ENCODE data around the gene RIOK3. TPM values are rescaled to one million over a fixed set of nuclear protein-coding genes. Genes with fewer than 3 reads are reported as not detected.
A peak's percentile ranks its signal among the peaks of the same experiment; 100 is the strongest.

Gene RIOK3
- total RNA-seq, 3 donors from 2014 or later (not counting 1 experiment from before 2014, with no cell fraction given), result 164 to 233 (median 182) TPM

DNA sequence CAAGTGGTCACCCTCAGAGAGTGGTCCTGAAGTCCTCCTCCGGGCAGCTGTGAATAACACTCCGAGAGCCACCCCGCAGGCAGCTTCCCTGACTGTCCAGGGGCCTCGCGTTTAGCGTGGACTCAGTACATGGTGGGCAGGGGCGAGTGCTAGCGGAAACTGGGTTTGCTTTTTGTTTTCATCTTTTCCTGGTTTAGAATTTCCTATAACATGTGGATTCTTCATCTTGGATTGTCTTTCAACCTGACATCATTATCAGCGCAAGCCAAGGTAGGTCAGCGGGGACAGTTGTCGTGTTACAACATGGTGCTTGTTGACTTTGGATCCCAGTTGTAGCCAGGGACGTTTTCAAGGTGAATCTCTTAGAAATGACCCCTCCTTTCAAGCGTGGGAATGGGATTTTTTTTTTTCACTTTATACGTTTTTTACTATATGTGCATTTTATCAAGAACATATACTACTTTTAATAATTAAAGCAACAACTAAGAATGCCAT lies 71.2 kb downstream of the RIOK3 start:
- Histone ChIP-seq H3K36me3 (ENCODE audit: control insufficient read depth, insufficient read depth, low read length) (peaks cover 87% of the 10 kb centered on the region), H3K9me3 (ENCODE audit: control insufficient read depth, insufficient read depth, low read length) (no peaks in the 10 kb centered on the region), H3K4me1 (ENCODE audit: control insufficient read depth, insufficient read depth, low read length) (peaks cover 7% of the 10 kb centered on the region), H3K4me3 (ENCODE audit: low read length) (no peak overlapping the region), H3K27me3 (ENCODE audit: control insufficient read depth, insufficient read depth, low read length) (no peaks in the 10 kb centered on the region), H3K27ac (ENCODE audit: low read length) (no peak overlapping the region)
- H3K4me1 Mint-ChIP-seq, result peaks cover 4 to 9% of the 10 kb centered on the region in 2 donors
- DNase-seq, result no peak
- H3K27me3 Mint-ChIP-seq (ENCODE audit: low read depth in 2 of 2), result no peaks in the 10 kb centered on the region
- 94% methylated on average over 14 of the region's 14 CpGs for WGBS (ENCODE audit: insufficient coverage)
- TF ChIP-seq, protein P1, sequence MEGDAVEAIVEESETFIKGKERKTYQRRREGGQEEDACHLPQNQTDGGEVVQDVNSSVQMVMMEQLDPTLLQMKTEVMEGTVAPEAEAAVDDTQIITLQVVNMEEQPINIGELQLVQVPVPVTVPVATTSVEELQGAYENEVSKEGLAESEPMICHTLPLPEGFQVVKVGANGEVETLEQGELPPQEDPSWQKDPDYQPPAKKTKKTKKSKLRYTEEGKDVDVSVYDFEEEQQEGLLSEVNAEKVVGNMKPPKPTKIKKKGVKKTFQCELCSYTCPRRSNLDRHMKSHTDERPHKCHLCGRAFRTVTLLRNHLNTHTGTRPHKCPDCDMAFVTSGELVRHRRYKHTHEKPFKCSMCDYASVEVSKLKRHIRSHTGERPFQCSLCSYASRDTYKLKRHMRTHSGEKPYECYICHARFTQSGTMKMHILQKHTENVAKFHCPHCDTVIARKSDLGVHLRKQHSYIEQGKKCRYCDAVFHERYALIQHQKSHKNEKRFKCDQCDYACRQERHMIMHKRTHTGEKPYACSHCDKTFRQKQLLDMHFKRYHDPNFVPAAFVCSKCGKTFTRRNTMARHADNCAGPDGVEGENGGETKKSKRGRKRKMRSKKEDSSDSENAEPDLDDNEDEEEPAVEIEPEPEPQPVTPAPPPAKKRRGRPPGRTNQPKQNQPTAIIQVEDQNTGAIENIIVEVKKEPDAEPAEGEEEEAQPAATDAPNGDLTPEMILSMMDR (IDR thresholded peaks at IDR 0.05), result no peak
- no peak overlapping the region for H3K4me3 Mint-ChIP-seq
- peaks cover 33% of the 10 kb centered on the region for H3K36me3 Mint-ChIP-seq
- ATAC-seq, result no peak
- no peaks in the 10 kb centered on the region for H3K9me3 Mint-ChIP-seq
- peak overlapping the region; percentile 64 to 72 for H3K27ac Mint-ChIP-seq
- intact Hi-C loops (cut with micrococcal nuclease), result no loop called here

DNA sequence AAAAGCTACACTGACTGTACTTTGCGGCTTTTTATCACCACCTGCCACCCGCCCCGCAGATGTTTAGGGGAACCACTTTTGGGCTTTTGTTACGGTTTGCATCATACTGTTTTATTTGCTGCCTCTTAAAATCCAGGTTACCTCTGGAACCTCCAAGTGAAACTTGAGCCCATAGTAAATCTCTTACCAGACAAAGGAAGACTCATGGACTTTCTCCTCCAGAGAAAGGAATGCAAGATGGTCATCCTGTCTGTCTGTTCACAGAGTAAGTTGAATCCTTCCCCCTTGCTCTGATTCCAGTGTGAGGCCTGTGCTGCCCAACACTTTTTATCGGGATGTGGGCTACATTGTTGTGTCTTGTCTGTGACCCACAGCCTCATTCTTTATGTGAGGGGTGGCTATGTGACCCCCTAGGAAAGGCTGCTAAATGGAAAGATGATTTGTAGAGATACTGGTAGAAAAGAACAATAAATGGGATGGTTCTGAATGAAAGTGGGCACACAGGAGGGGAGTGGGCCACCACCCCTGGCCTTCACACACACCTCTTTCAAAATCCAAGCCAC lies 73.5 kb downstream of the RIOK3 start:
- 97% methylated on average over 5 of the region's 5 CpGs for WGBS (ENCODE audit: insufficient coverage)
- Mint-ChIP-seq H3K27ac (peak overlapping the region; percentile 50 to 64), H3K4me1 (peaks cover 4 to 9% of the 10 kb centered on the region in 2 donors), H3K27me3 (ENCODE audit: low read depth in 2 of 2) (no peaks in the 10 kb centered on the region), H3K36me3 (peaks cover 28% of the 10 kb centered on the region), H3K9me3 (no peaks in the 10 kb centered on the region), H3K4me3 (no peak overlapping the region)
- H3K4me1 ChIP-seq (ENCODE audit: control insufficient read depth, insufficient read depth, low read length), result peaks cover 7% of the 10 kb centered on the region
- H3K27ac ChIP-seq (ENCODE audit: low read length), result no peak overlapping the region
- H3K9me3 ChIP-seq (ENCODE audit: control insufficient read depth, insufficient read depth, low read length), result no peaks in the 10 kb centered on the region
- peaks cover 88% of the 10 kb centered on the region for H3K36me3 ChIP-seq (ENCODE audit: control insufficient read depth, insufficient read depth, low read length)
- H3K4me3 ChIP-seq (ENCODE audit: low read length), result no peak overlapping the region
- ATAC-seq, result no peak
- no peaks in the 10 kb centered on the region for H3K27me3 ChIP-seq (ENCODE audit: control insufficient read depth, insufficient read depth, low read length)
- no peak for DNase-seq
- intact Hi-C loops (cut with micrococcal nuclease), result no loop called here
- TF ChIP-seq, protein P1 (IDR thresholded peaks at IDR 0.05), result no peak

DNA sequence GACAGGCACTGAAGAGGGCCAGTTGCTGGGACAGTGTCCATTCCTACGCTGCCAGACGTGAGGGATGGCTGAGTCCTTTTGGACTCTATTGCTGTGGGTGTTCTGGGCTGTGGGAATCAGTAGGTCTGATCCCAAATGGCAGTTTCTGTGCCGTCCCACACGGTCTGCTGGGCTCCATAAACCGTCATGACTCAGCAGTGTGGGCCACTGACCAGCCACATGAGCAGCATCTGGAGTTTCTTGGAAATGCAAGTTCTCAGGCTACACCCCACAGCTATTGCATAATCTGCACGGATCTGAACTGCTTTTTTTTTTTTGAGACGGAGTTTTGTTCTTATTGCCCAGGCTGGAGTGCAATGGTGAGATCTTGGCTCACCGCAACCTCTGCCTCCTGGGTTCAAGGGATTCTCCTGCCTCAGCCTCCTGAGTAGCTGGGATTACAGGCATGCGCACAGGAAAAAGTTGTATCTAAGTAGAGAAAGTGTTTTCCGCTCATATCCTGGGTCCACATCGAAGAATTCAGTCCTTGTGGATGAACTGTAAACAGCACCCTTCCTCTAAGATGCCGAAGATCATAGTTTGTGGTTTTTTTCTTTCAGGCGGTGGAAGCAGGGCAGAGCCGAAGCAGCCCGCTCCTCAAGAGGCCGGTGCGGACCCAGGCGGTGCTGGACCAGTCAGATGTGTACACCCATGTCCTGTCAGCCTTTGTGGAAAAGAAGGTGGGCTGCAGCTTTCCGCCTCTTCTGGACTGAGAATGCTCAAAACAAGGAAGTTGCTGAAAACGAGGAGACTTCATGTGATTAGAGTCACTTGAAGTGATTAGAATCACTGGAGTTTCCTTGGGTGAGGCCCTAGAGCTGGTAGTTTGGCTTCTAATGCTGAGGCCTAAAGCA lies 75.7 kb downstream of the RIOK3 start:
- Histone ChIP-seq H3K9me3 (ENCODE audit: control insufficient read depth, insufficient read depth, low read length) (no peaks in the 10 kb centered on the region), H3K4me3 (ENCODE audit: low read length) (no peak overlapping the region), H3K27me3 (ENCODE audit: control insufficient read depth, insufficient read depth, low read length) (no peaks in the 10 kb centered on the region), H3K36me3 (ENCODE audit: control insufficient read depth, insufficient read depth, low read length) (peaks cover 90% of the 10 kb centered on the region), H3K4me1 (ENCODE audit: control insufficient read depth, insufficient read depth, low read length) (no peaks in the 10 kb centered on the region), H3K27ac (ENCODE audit: low read length) (no peak overlapping the region)
- WGBS (ENCODE audit: insufficient coverage), result 92% methylated on average over 20 of the region's 20 CpGs
- DNase-seq (no peak), ATAC-seq (peak in 1 of 3 donors; percentile 16)
- intact Hi-C loops (cut with micrococcal nuclease), result no loop called here
- H3K4me1 Mint-ChIP-seq, result peaks cover 4 to 6% of the 10 kb centered on the region in 2 donors
- H3K4me3 Mint-ChIP-seq, result no peak overlapping the region
- H3K9me3 Mint-ChIP-seq, result no peaks in the 10 kb centered on the region
- TF ChIP-seq, protein P1 (IDR thresholded peaks at IDR 0.05), result no peak
- peak overlapping the region; percentile 50 to 69 for H3K27ac Mint-ChIP-seq
- H3K36me3 Mint-ChIP-seq, result peaks cover 26% of the 10 kb centered on the region
- no peaks in the 10 kb centered on the region for H3K27me3 Mint-ChIP-seq (ENCODE audit: low read depth in 2 of 2)
